GM21360 (cell line): ENCODE data around the gene SREBF1.

ENCODE experiments used
- ATAC-seq: cut with Tn5 transposase; IDR thresholded peaks from one replicate; pipeline ENCODE4 v1.9.1; 2021; ENCODE audit warnings: mild to moderate bottlenecking, moderate library complexity; ENCODE audit not compliant: unreplicated experiment

The SREBF1 gene

GRCh38 chr17:17766744-17767120, 70.1 kb downstream of the SREBF1 start:
- ATAC-seq = no peak

- ATAC-seq = no peak
Measured at GRCh38 chr17:17766077-17766743, 70.6 kb downstream of the SREBF1 start.

GRCh38 chr17:17765359-17766076, 71.3 kb downstream of the SREBF1 start:
- ATAC-seq = no peak

- no peak for ATAC-seq
Measured at GRCh38 chr17:17763734-17764133, 73.1 kb downstream of the SREBF1 start.

- ATAC-seq = no peak
Measured at GRCh38 chr17:17763136-17763535, 73.7 kb downstream of the SREBF1 start.

GRCh38 chr17:17762744-17763105, 74.1 kb downstream of the SREBF1 start:
- ATAC-seq = no peak
